Subcutaneous adipose tissue (tissue), 4 donors: Measurements from ENCODE around the gene NTM. TPM values are rescaled to one million over a fixed set of nuclear protein-coding genes. Genes with fewer than 3 reads are reported as not detected.

ENCODE experiments used
- CTCF ChIP-seq: fragments of 450-650 bp; IDR thresholded peaks from one replicate; pipeline ENCODE4 v1.5.1; 2016; ENCODE audit warnings: low read depth, mild to moderate bottlenecking, control low read depth, antibody characterized with exemption, moderate library complexity
- total RNA-seq, 4 donors: library from RNA; depleted of rRNA; stranded (reverse); fragments of >200 nt; gene quantifications; one replicate each; pipeline ENCODE4 v1.1.0, GENCODE V29; 2016

NTM gene
- total RNA-seq, 4 donors from 2014 or later, result 1.5 to 5.7 (median 1.7) TPM

- TF ChIP-seq CTCF, result no peak
These were observed 396.2 kb downstream of the NTM start for GRCh38 chr11:131766637-131767036.

GRCh38 chr11:131767421-131767820 is 397.0 kb downstream of the NTM start:
- TF ChIP-seq CTCF, result no peak

GRCh38 chr11:131770801-131771200 is 400.4 kb downstream of the NTM start:
- TF ChIP-seq CTCF, result no peak

GRCh38 chr11:131771471-131771870 is 401.1 kb downstream of the NTM start:
- no peak for TF ChIP-seq CTCF

GRCh38 chr11:131773626-131774025 is 403.2 kb downstream of the NTM start:
- no peak for TF ChIP-seq CTCF

GRCh38 chr11:131776211-131776610 is 405.8 kb downstream of the NTM start:
- no peak for TF ChIP-seq CTCF

GRCh38 chr11:131785801-131786200 is 415.4 kb downstream of the NTM start:
- no peak for TF ChIP-seq CTCF

- TF ChIP-seq CTCF, result no peak
These were observed 416.7 kb downstream of the NTM start for GRCh38 chr11:131787119-131787518.
